ENCODE measurements around the gene PRKAR2A. TPM values are rescaled to one million over a fixed set of nuclear protein-coding genes. Genes with fewer than 3 reads are reported as not detected.
"Not testable (repeated sequence)": the region's sequence is repeated elsewhere in the genome, so short reads cannot be mapped to it uniquely, and the experiment has no call there.

The PRKAR2A gene
- total RNA-seq, 6 experiments from 2014 or later: 21.9 to 31.1 (median 27.2) TPM

DNA sequence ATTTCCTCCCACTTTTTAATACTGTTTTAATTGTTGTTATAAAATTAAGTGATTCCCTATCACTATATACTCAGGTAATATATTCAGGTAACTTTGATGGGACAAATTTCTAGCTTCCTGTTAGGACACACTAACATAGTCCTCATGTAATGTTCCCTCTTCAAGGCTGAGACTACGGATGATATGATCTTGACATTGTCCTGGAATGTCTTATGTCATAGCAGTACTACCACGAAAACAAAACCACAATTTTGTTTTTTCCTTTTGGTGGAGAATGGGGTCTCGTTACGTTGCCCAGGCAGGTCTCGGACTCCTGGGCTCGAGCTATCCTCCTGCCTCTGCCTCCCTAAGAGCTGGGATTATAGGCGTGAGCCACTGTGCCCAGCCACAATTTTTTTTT is 103.9 kb downstream of the PRKAR2A start:
- no peak overlapping the region for H3K4me3 ChIP-seq
- no peak overlapping the region for H3K27ac ChIP-seq
- DNase-seq (no peak), ATAC-seq (no peak)
- no peaks in the 10 kb centered on the region for H3K27me3 ChIP-seq
- intact Hi-C loops (cut with DNase I): no loop called here
- no peaks in the 10 kb centered on the region for H3K9me3 ChIP-seq
- peaks cover 0 to 2% (median 0%) of the 10 kb centered on the region in 4 donors for H3K36me3 ChIP-seq
- TF ChIP-seq CTCF (IDR thresholded peaks at IDR 0.05): no peak
- TF ChIP-seq POLR2A (IDR thresholded peaks at IDR 0.05): no peak
- peaks cover 0 to 37% (median 19%) of the 10 kb centered on the region in 4 donors for H3K4me1 ChIP-seq
- 86% methylated on average over 7 of the region's 7 CpGs for WGBS (ENCODE audit: insufficient coverage, low coverage, low lambda C conversion rate, missing lambda C conversion rate)

DNA sequence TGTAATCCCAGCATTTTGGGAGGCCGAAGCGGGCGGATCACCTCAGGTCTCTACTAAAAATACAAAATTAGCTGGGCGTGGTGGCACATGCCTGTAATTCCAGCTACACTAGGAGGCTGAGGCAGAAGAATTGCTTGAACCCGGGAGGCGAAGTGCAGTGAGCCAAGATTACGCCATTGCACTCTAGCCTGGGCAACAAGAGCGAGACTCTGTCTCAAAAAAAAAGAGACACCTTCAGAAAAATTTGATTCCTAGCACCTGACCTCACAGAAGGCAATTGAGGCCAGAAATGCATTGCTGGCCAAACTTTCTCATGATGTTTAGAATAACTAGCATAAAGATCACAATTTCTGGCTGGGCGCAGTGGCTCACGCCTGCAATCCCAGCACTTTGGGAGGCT is 106.4 kb downstream of the PRKAR2A start:
- ATAC-seq; DNase-seq; H3K9me3 ChIP-seq; H3K36me3 ChIP-seq; intact Hi-C loops (cut with DNase I); H3K27me3 ChIP-seq; H3K4me3 ChIP-seq: not testable (repeated sequence)
- Histone ChIP-seq H3K4me1 (peaks cover 0 to 29% (median 10%) of the 10 kb centered on the region in 4 donors), H3K27ac (peak overlapping the region in 1 of 3 donors; percentile 51)
- WGBS (ENCODE audit: insufficient coverage, low coverage, low lambda C conversion rate, missing lambda C conversion rate): 87% methylated on average over 8 of the region's 10 CpGs

- WGBS (ENCODE audit: insufficient coverage, low coverage, low lambda C conversion rate, missing lambda C conversion rate): 17% methylated on average over 4 of the region's 15 CpGs
- ATAC-seq: peak; percentile 89 to 94 (median 91)
- TF ChIP-seq POLR2A (IDR thresholded peaks at IDR 0.05): peak; percentile 26
- peak; percentile 93 to 95 (median 94) for TF ChIP-seq CTCF (IDR thresholded peaks at IDR 0.05)
- peak; percentile 95 to 99 (median 98) for DNase-seq
- Histone ChIP-seq H3K4me1 (peaks cover 0 to 35% (median 10%) of the 10 kb centered on the region in 4 donors), H3K27me3 (no peaks in the 10 kb centered on the region), H3K9me3 (no peaks in the 10 kb centered on the region), H3K27ac (peak overlapping the region; percentile 51 to 79 (median 75)), H3K4me3 (peak overlapping the region in 2 of 3 donors; percentile 15 to 48), H3K36me3 (no peaks in the 10 kb centered on the region)
- intact Hi-C loops (cut with DNase I): no loop called here
These were observed 107.5 kb downstream of the PRKAR2A start for GRCh38 chr3:48739955-48740823.

DNA sequence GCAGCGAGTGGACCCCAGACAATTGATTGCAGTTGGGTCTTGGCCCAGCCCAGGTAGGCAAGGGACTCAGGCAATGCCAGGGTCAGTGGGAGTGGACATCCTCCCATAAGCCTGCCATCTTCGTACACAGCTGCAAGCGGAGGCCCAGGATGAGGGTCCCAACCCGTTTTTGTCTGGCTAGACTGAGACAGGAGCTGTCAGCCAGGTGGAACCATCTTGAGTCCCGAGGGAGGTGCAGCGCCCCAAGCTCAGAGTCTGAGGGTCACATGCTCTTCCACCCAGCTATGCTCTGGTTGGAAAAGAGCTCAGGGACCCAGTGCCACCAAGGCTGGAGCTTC is 108.1 kb downstream of the PRKAR2A start:
- Histone ChIP-seq H3K27me3 (no peaks in the 10 kb centered on the region), H3K4me3 (peak overlapping the region in 1 of 3 donors; percentile 15), H3K4me1 (peaks cover 0 to 37% (median 10%) of the 10 kb centered on the region in 4 donors), H3K27ac (peak overlapping the region; percentile 51 to 79 (median 75)), H3K36me3 (no peaks in the 10 kb centered on the region), H3K9me3 (no peaks in the 10 kb centered on the region)
- ATAC-seq (no peak), DNase-seq (no peak)
- 77% methylated on average over 3 of the region's 6 CpGs for WGBS (ENCODE audit: insufficient coverage, low coverage, low lambda C conversion rate, missing lambda C conversion rate)
- TF ChIP-seq POLR2A (IDR thresholded peaks at IDR 0.05): no peak
- intact Hi-C loops (cut with DNase I): no loop called here

DNA sequence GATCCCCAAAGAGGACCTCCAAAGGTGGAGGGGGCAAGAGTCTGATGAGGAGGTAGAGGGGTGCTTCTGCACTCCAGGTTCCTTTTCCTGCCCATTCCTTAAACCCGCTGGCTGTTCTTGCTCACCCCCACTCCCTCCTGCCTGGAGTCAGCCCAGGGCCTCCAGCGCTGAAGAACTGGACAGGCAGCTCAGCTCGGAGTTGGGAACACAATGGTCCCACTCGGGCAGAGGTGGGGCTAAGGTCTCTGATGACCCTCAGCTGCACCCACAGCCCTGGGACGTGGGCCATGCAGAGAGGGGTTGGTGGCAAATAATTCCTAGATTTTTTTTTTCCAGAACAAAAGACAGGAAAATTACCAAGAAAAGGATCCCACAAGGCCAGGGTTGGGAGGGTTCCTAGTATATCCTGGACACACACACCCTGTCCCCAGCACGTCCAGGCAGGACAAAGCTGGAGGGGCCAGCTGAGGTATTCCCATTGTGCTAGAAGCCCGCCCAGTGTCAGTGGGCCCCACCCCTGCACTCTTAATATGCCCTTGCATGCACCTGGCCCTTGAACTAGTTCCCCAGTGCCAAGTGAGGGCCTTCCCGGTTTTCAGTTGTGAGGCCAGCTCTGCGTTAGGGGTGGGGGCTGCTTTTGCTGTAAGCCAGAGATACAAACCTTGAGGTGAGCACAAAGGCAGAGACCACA is 108.6 kb downstream of the PRKAR2A start:
- no peak overlapping the region for H3K4me3 ChIP-seq
- DNase-seq (peak in 2 of 3 donors; percentile 24 to 51), ATAC-seq (no peak)
- H3K27ac ChIP-seq: peak overlapping the region; percentile 51 to 79 (median 75)
- H3K27me3 ChIP-seq: no peaks in the 10 kb centered on the region
- intact Hi-C loops (cut with DNase I): no loop called here
- TF ChIP-seq POLR2A (IDR thresholded peaks at IDR 0.05) (no peak), CTCF (IDR thresholded peaks at IDR 0.05) (no peak)
- H3K4me1 ChIP-seq: peaks cover 0 to 37% (median 10%) of the 10 kb centered on the region in 4 donors
- no peaks in the 10 kb centered on the region for H3K36me3 ChIP-seq
- WGBS (ENCODE audit: insufficient coverage, low coverage, low lambda C conversion rate, missing lambda C conversion rate): 77% methylated on average over 5 of the region's 9 CpGs
- H3K9me3 ChIP-seq: no peaks in the 10 kb centered on the region
